Measurements from ENCODE around the gene TIMD4. TPM values are rescaled to one million over a fixed set of nuclear protein-coding genes. Genes with fewer than 3 reads are reported as not detected.

The TIMD4 gene
- polyA plus RNA-seq, 3 donors = 0.14 TPM; not detected in 2

- TF ChIP-seq CTCF (IDR thresholded peaks at IDR 0.05) = no peak
- H3K4me1 ChIP-seq (ENCODE audit: control insufficient read depth in 1 of 2, insufficient read depth in 2 of 2, low read length in 2 of 2) = peaks cover 11 to 13% of the 10 kb centered on the region in 2 donors
- DNase-seq = no peak
- Mint-ChIP-seq H3K27ac (no peak overlapping the region), H3K27me3 (ENCODE audit: low read depth in 3 of 3) (peaks cover 2% of the 10 kb centered on the region in 3 donors), H3K9me3 (peaks cover 0 to 4% (median 1%) of the 10 kb centered on the region in 7 donors), H3K36me3 (no peaks in the 10 kb centered on the region), H3K4me1 (peaks cover 12% of the 10 kb centered on the region), H3K4me3 (no peak overlapping the region)
- no peak overlapping the region for H2AFZ ChIP-seq (ENCODE audit: insufficient read depth, low read depth, low read length, poor library complexity, severe bottlenecking)
- H3K9me3 ChIP-seq (replicated peaks in 1 of 2; ENCODE audit: control insufficient read depth in 1 of 2, insufficient read depth in 1 of 2, low read length in 2 of 2) = no peaks in the 10 kb centered on the region
- WGBS (ENCODE audit: insufficient coverage) = 92% methylated on average over 2 of the region's 3 CpGs
- no peaks in the 10 kb centered on the region for H3K27me3 ChIP-seq (ENCODE audit: control insufficient read depth in 2 of 2, insufficient read depth in 2 of 2, low read length in 2 of 2)
- no peak overlapping the region for H3K4me2 ChIP-seq (replicated peaks; ENCODE audit: extremely low read depth, low read length, poor library complexity, severe bottlenecking)
- no peaks in the 10 kb centered on the region for H3K79me2 ChIP-seq (ENCODE audit: insufficient read depth, low read length)
- H3K36me3 ChIP-seq (replicated peaks in 1 of 2; ENCODE audit: control insufficient read depth in 1 of 2, insufficient read depth in 2 of 2, low read length in 2 of 2) = no peaks in the 10 kb centered on the region
- no peak overlapping the region for H3K27ac ChIP-seq (ENCODE audit: low read depth in 1 of 2, low read length in 2 of 2)
- intact Hi-C loops (cut with micrococcal nuclease) = no loop called here
- no peaks in the 10 kb centered on the region for H4K20me1 ChIP-seq (ENCODE audit: insufficient read depth, low read length)
- no peak overlapping the region for H3K9ac ChIP-seq (ENCODE audit: insufficient read depth, low read length, poor library complexity, severe bottlenecking)
- no peak overlapping the region for H3K4me3 ChIP-seq (replicated peaks in 1 of 3; ENCODE audit: low read depth in 2 of 3, low read length in 3 of 3)
Observed at GRCh38 chr5:156913355-156913718, 49.7 kb downstream of the TIMD4 start.

GRCh38 chr5:156912869-156913268, 50.2 kb downstream of the TIMD4 start:
- peaks cover 2% of the 10 kb centered on the region in 3 donors for H3K27me3 Mint-ChIP-seq (ENCODE audit: low read depth in 3 of 3)
- WGBS (ENCODE audit: insufficient coverage) = 100% methylated on average over 2 of the region's 5 CpGs
- peaks cover 12% of the 10 kb centered on the region for H3K4me1 Mint-ChIP-seq
- H3K36me3 Mint-ChIP-seq = no peaks in the 10 kb centered on the region
- no peak overlapping the region for H3K4me3 Mint-ChIP-seq
- H4K20me1 ChIP-seq (ENCODE audit: insufficient read depth, low read length) = no peaks in the 10 kb centered on the region
- TF ChIP-seq CTCF (IDR thresholded peaks at IDR 0.05) = no peak
- peak overlapping the region in 1 of 7 donors; percentile 7 for H3K27ac Mint-ChIP-seq
- no peaks in the 10 kb centered on the region for H3K9me3 ChIP-seq (replicated peaks in 1 of 2; ENCODE audit: control insufficient read depth in 1 of 2, insufficient read depth in 1 of 2, low read length in 2 of 2)
- H3K27ac ChIP-seq (ENCODE audit: low read depth in 1 of 2, low read length in 2 of 2) = no peak overlapping the region
- H3K4me3 ChIP-seq (replicated peaks in 1 of 3; ENCODE audit: low read depth in 2 of 3, low read length in 3 of 3) = no peak overlapping the region
- DNase-seq = no peak
- no peak overlapping the region for H3K4me2 ChIP-seq (replicated peaks; ENCODE audit: extremely low read depth, low read length, poor library complexity, severe bottlenecking)
- H3K27me3 ChIP-seq (ENCODE audit: control insufficient read depth in 2 of 2, insufficient read depth in 2 of 2, low read length in 2 of 2) = no peaks in the 10 kb centered on the region
- peaks cover 11 to 13% of the 10 kb centered on the region in 2 donors for H3K4me1 ChIP-seq (ENCODE audit: control insufficient read depth in 1 of 2, insufficient read depth in 2 of 2, low read length in 2 of 2)
- no peak overlapping the region for H2AFZ ChIP-seq (ENCODE audit: insufficient read depth, low read depth, low read length, poor library complexity, severe bottlenecking)
- H3K79me2 ChIP-seq (ENCODE audit: insufficient read depth, low read length) = no peaks in the 10 kb centered on the region
- intact Hi-C loops (cut with micrococcal nuclease) = no loop called here
- H3K9ac ChIP-seq (ENCODE audit: insufficient read depth, low read length, poor library complexity, severe bottlenecking) = no peak overlapping the region
- H3K36me3 ChIP-seq (replicated peaks in 1 of 2; ENCODE audit: control insufficient read depth in 1 of 2, insufficient read depth in 2 of 2, low read length in 2 of 2) = no peaks in the 10 kb centered on the region
- H3K9me3 Mint-ChIP-seq = peaks cover 0 to 4% (median 0%) of the 10 kb centered on the region in 7 donors
